ENCODE measurements around the gene SLC49A3. TPM values are rescaled to one million over a fixed set of nuclear protein-coding genes. Genes with fewer than 3 reads are reported as not detected.

The SLC49A3 gene
- total RNA-seq, 1 experiment from 2014 or later: 5.5 TPM

DNA sequence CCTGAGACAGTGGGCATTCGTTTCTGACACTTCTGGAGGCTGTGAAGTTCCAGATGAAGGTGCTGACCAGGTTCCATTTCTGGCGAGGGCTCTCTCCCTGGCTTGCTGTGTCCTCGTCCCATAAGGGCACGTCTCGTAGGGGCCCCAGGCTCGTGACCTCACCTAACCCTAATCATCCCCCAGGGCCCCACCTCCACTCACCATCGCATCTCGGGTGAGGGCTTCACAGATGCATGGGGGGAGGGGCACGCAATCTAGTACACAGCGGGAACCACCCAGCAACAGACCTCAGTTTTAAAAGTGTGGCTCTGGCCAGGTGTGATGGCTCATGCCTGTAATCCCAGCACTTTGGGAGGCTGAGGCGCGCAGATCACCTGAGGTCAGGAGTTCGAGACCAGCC lies 41.5 kb downstream of the SLC49A3 start:
- CTCF ChIA-PET: no interaction called here
- intact Hi-C loops (cut with micrococcal nuclease): no loop called here
- no peaks in the 10 kb centered on the region for H3K27me3 ChIP-seq (ENCODE audit: insufficient read depth, low read length)

More for the DNA sequence above, 41.5 kb downstream of the SLC49A3 start:
- DNase-seq (ENCODE audit: low read depth, low spot score) (no peak), ATAC-seq (no peak)
- H3K9me3 ChIP-seq (ENCODE audit: control insufficient read depth in 1 of 2, insufficient read depth in 1 of 2, low read depth in 1 of 2, low read length in 2 of 2): no peaks in the 10 kb centered on the region
- H2AFZ ChIP-seq (ENCODE audit: low read depth, low read length, poor library complexity, severe bottlenecking): no peak overlapping the region
- no peak overlapping the region for H3K9ac ChIP-seq (ENCODE audit: low read length)
- no peak for TF ChIP-seq ELF1 (IDR thresholded peaks at IDR 0.05; ENCODE audit: borderline replicate concordance, low read depth)
- TF ChIP-seq ZNF274 (IDR thresholded peaks at IDR 0.05; ENCODE audit: low read depth, low read length): no peak
- no peak for TF ChIP-seq EZH2phosphoT487 (IDR thresholded peaks at IDR 0.05; ENCODE audit: borderline replicate concordance)
- TF ChIP-seq SRF (IDR thresholded peaks at IDR 0.05; ENCODE audit: low read depth): no peak
- no peak for TF ChIP-seq EZH2 (IDR thresholded peaks at IDR 0.05)
- no peak for TF ChIP-seq TCF7L2 (IDR thresholded peaks at IDR 0.05; ENCODE audit: borderline replicate concordance, extremely low read depth, insufficient read depth, insufficient read length)
- TF ChIP-seq SP1 (IDR thresholded peaks at IDR 0.05; ENCODE audit: low read depth): no peak
- no peak for TF ChIP-seq ZFX (IDR thresholded peaks at IDR 0.05)
- no peak for TF ChIP-seq CEBPB (IDR thresholded peaks at IDR 0.05; ENCODE audit: low read depth)
- TF ChIP-seq CBX3 (IDR thresholded peaks at IDR 0.05; ENCODE audit: low read depth): no peak
- no peak for TF ChIP-seq POLR2AphosphoS5 (IDR thresholded peaks at IDR 0.05; ENCODE audit: low read depth, low read length)
- TF ChIP-seq, protein P1, sequence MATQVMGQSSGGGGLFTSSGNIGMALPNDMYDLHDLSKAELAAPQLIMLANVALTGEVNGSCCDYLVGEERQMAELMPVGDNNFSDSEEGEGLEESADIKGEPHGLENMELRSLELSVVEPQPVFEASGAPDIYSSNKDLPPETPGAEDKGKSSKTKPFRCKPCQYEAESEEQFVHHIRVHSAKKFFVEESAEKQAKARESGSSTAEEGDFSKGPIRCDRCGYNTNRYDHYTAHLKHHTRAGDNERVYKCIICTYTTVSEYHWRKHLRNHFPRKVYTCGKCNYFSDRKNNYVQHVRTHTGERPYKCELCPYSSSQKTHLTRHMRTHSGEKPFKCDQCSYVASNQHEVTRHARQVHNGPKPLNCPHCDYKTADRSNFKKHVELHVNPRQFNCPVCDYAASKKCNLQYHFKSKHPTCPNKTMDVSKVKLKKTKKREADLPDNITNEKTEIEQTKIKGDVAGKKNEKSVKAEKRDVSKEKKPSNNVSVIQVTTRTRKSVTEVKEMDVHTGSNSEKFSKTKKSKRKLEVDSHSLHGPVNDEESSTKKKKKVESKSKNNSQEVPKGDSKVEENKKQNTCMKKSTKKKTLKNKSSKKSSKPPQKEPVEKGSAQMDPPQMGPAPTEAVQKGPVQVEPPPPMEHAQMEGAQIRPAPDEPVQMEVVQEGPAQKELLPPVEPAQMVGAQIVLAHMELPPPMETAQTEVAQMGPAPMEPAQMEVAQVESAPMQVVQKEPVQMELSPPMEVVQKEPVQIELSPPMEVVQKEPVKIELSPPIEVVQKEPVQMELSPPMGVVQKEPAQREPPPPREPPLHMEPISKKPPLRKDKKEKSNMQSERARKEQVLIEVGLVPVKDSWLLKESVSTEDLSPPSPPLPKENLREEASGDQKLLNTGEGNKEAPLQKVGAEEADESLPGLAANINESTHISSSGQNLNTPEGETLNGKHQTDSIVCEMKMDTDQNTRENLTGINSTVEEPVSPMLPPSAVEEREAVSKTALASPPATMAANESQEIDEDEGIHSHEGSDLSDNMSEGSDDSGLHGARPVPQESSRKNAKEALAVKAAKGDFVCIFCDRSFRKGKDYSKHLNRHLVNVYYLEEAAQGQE (IDR thresholded peaks at IDR 0.05; ENCODE audit: low read depth): no peak
- TF ChIP-seq, protein P2, sequence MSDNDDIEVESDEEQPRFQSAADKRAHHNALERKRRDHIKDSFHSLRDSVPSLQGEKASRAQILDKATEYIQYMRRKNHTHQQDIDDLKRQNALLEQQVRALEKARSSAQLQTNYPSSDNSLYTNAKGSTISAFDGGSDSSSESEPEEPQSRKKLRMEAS (IDR thresholded peaks at IDR 0.05): no peak
- no peak for TF ChIP-seq EGR1 (IDR thresholded peaks at IDR 0.05; ENCODE audit: low read depth)
- no peak for TF ChIP-seq RAD21 (IDR thresholded peaks at IDR 0.05; ENCODE audit: low read depth)
- no peak for TF ChIP-seq JUND (IDR thresholded peaks at IDR 0.05)
- TF ChIP-seq, protein P3, sequence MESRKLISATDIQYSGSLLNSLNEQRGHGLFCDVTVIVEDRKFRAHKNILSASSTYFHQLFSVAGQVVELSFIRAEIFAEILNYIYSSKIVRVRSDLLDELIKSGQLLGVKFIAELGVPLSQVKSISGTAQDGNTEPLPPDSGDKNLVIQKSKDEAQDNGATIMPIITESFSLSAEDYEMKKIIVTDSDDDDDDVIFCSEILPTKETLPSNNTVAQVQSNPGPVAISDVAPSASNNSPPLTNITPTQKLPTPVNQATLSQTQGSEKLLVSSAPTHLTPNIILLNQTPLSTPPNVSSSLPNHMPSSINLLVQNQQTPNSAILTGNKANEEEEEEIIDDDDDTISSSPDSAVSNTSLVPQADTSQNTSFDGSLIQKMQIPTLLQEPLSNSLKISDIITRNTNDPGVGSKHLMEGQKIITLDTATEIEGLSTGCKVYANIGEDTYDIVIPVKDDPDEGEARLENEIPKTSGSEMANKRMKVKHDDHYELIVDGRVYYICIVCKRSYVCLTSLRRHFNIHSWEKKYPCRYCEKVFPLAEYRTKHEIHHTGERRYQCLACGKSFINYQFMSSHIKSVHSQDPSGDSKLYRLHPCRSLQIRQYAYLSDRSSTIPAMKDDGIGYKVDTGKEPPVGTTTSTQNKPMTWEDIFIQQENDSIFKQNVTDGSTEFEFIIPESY (IDR thresholded peaks at IDR 0.05; ENCODE audit: extremely low read depth, insufficient replicate concordance, low read length): no peak
- no peak for TF ChIP-seq SIN3A (IDR thresholded peaks at IDR 0.05; ENCODE audit: low read depth)
- H3K79me2 ChIP-seq (ENCODE audit: insufficient read depth, low read length): no peaks in the 10 kb centered on the region
- H3K4me2 ChIP-seq (ENCODE audit: low read length): no peak overlapping the region
- H3K9me2 ChIP-seq (ENCODE audit: insufficient read depth): no peaks in the 10 kb centered on the region
- H3K27ac ChIP-seq (ENCODE audit: low read depth, low read length): no peak overlapping the region
- no peaks in the 10 kb centered on the region for H4K20me1 ChIP-seq (ENCODE audit: insufficient read depth)
- no peak overlapping the region for H3K4me3 ChIP-seq (replicated peaks in 1 of 2; ENCODE audit: low read depth in 1 of 2, low read length in 2 of 2)
- no peaks in the 10 kb centered on the region for H3K4me1 ChIP-seq (ENCODE audit: control insufficient read depth in 1 of 2, insufficient read depth in 2 of 2, low read length in 2 of 2)
- ChIA-PET POLR2A (no interaction called here), RAD21 (ENCODE audit: low non-redundant PET in 1 of 2, low total read pairs in 2 of 2, uncharacterized antibody in 2 of 2, unreplicated experiment in 2 of 2) (no interaction called here)
- BruUV-seq (replicated peaks): no TSS peak
- H3K36me3 ChIP-seq (ENCODE audit: control insufficient read depth in 1 of 2, insufficient read depth in 2 of 2, low read length in 2 of 2): no peaks in the 10 kb centered on the region

Measured in HCT116 (cell line).